ENCODE results near the gene TNS2. TPM values are rescaled to one million over a fixed set of nuclear protein-coding genes. Genes with fewer than 3 reads are reported as not detected.

The TNS2 gene
- total and polyA plus RNA-seq, 2 experiments from 2014 or later, result 1.8 to 6.9 TPM

- Histone ChIP-seq H3K4me1 (ENCODE audit: insufficient read depth) (peaks cover 23% of the 10 kb centered on the region), H4K20me1 (replicated peaks; ENCODE audit: insufficient read depth) (no peaks in the 10 kb centered on the region), H3F3A (replicated peaks; ENCODE audit: low read depth) (no peaks in the 10 kb centered on the region), H2AFZ (no peak overlapping the region), H3K27me3 (ENCODE audit: insufficient read depth) (0 out of 2 replicates have a peak, but pooled peaks cover 3% of the 10 kb centered on the region), H3K4me2 (no peak overlapping the region), H3K4me3 (no peak overlapping the region), H3K36me3 (ENCODE audit: insufficient read depth) (no peaks in the 10 kb centered on the region; the same call in 1 of the 2 replicates), H3K79me2 (replicated peaks; ENCODE audit: insufficient read depth) (no peaks in the 10 kb centered on the region), H3K9me2 (ENCODE audit: insufficient read depth) (no peaks in the 10 kb centered on the region), H3K27ac (ENCODE audit: low read depth) (no peak overlapping the region)
- no peak for DNase-seq (ENCODE audit: low spot score)
- Mint-ChIP-seq H3K27ac (no peak overlapping the region), H3K9me3 (no peaks in the 10 kb centered on the region), H3K4me1 (peaks cover 48% of the 10 kb centered on the region), H3K27me3 (ENCODE audit: insufficient read depth, low read depth, poor library complexity) (peaks cover 20% of the 10 kb centered on the region), H3K4me3 (no peak overlapping the region; the same call in 2 of the 3 replicates), H3K36me3 (ENCODE audit: low read depth) (peaks cover 14% of the 10 kb centered on the region)
- peak; percentile 12; the same call in 2 of the 3 replicates for ATAC-seq
- TF ChIP-seq ZNF331 (CRISPR knock-in tag; IDR thresholded peaks at IDR 0.05; ENCODE audit: low read depth), result no peak
- no peak for TF ChIP-seq NANOG (IDR thresholded peaks at IDR 0.05; ENCODE audit: borderline replicate concordance)
- TF ChIP-seq ZNF462 (CRISPR knock-in tag; IDR thresholded peaks at IDR 0.05), result no peak
- no peak for TF ChIP-seq REST (IDR thresholded peaks at IDR 0.05; ENCODE audit: unreplicated experiment)
- TF ChIP-seq ETS1 (IDR thresholded peaks at IDR 0.05), result no peak
- no peak for TF ChIP-seq ZNF114 (CRISPR knock-in tag; IDR thresholded peaks at IDR 0.05)
- no peak for TF ChIP-seq EZH2phosphoT487 (IDR thresholded peaks at IDR 0.05; ENCODE audit: unreplicated experiment)
- no peak for TF ChIP-seq EZH2 (IDR thresholded peaks at IDR 0.05; ENCODE audit: low read depth, unreplicated experiment)
- no peak for TF ChIP-seq JUNB (IDR thresholded peaks at IDR 0.05; ENCODE audit: unreplicated experiment)
- TF ChIP-seq STAT1 (IDR thresholded peaks at IDR 0.05; ENCODE audit: unreplicated experiment), result no peak
- no peak for TF ChIP-seq POLR2AphosphoS5 (IDR thresholded peaks at IDR 0.05; ENCODE audit: low read depth)
Measured at GRCh38 chr12:53069621-53070410, 20.0 kb downstream of the TNS2 start.

All from GM23338 (cell line).